Uterus (tissue), 2 donors: Measurements from ENCODE around the gene FBLN2.

ENCODE experiments used
- CTCF ChIP-seq, 4 experiments: fragments of 200-600 bp in 2 of 4; fragments of 450-650 bp in 2 of 4; sonication (generic) in 2 of 4; IDR thresholded peaks; one replicate each; pipeline ENCODE4 v1.5.1; 2016 to 2019; ENCODE audit warnings: antibody characterized with exemption in 4 of 4, mild to moderate bottlenecking in 2 of 4, moderate library complexity in 1 of 4
- POLR2A ChIP-seq, 2 donors: fragments of 450-650 bp; IDR thresholded peaks; one replicate each; pipeline ENCODE4 v1.6.1; 2016; ENCODE audit warnings: antibody characterized with exemption in 2 of 2, mild to moderate bottlenecking in 1 of 2, moderate library complexity in 1 of 2

GRCh38 chr3:13663781-13664535 is 115.0 kb downstream of the FBLN2 start:
- no peak for TF ChIP-seq CTCF (IDR thresholded peaks at IDR 0.05)
- no peak for TF ChIP-seq POLR2A (IDR thresholded peaks at IDR 0.05)
